OCI-LY7 (cell line): ENCODE measurements around the gene HPSE2. TPM values are rescaled to one million over a fixed set of nuclear protein-coding genes. Genes with fewer than 3 reads are reported as not detected.

Experiments used
- BruUV-seq: library from RNA; stranded (reverse); fragments of 400-500 nt; replicated peaks from 2 replicates; lab custom pipeline; 2021; lab: Mats Ljungman, UMichigan
- CTCF ChIA-PET: fragments of 300-600 bp; sonication (Branson Sonifier 250); formaldehyde crosslinking; loops from one replicate; lab custom pipeline; 2022; ENCODE audit warnings: antibody characterized with exemption; ENCODE audit not compliant: unreplicated experiment; lab: Charles Lee
- POLR2A ChIA-PET: fragments of 300-600 bp; sonication (Branson Sonifier 250); formaldehyde crosslinking; loops from one replicate; lab custom pipeline; 2022; ENCODE audit warnings: antibody characterized with exemption; lab: Charles Lee
- DNase-seq: peaks from one replicate; pipeline ENCODE4 v3.0.0-alpha.2; 2015; ENCODE audit warnings: low spot score
- H2AFZ ChIP-seq: fragments of 200-600 bp; sonication (generic), shearing (Covaris generic); 2 replicates; pipeline ENCODE4 v1.6.1; 2014; ENCODE audit warnings: mild to moderate bottlenecking, antibody characterized with exemption, low read length, moderate library complexity
- H3K27ac ChIP-seq: fragments of 200-600 bp; sonication (generic); 2 replicates; pipeline ENCODE4 v1.5.1; 2014; ENCODE audit warnings: mixed run types, low read depth, mild to moderate bottlenecking, moderate library complexity, low read length, inconsistent platforms; ENCODE audit not compliant: poor library complexity, severe bottlenecking
- H3K36me3 ChIP-seq: fragments of 200-600 bp; sonication (generic); 2 replicates; pipeline ENCODE4 v1.6.1; 2014; ENCODE audit warnings: mild to moderate bottlenecking, antibody characterized with exemption, low read length, moderate library complexity, mixed read lengths; ENCODE audit not compliant: insufficient read depth
- H3K4me1 ChIP-seq: fragments of 200-600 bp; sonication (generic); 2 replicates; pipeline ENCODE4 v1.5.1; 2014; ENCODE audit warnings: mild to moderate bottlenecking, low read length; ENCODE audit not compliant: insufficient read depth, poor library complexity, severe bottlenecking
- H3K4me2 ChIP-seq: fragments of 200-600 bp; sonication (generic); 2 replicates; pipeline ENCODE4 v1.6.1; 2014; ENCODE audit warnings: mild to moderate bottlenecking, low read length
- H3K4me3 ChIP-seq: fragments of 200-600 bp; sonication (generic); 2 replicates; pipeline ENCODE4 v1.5.1; 2014; ENCODE audit warnings: mild to moderate bottlenecking, low read depth, low read length; ENCODE audit not compliant: poor library complexity, severe bottlenecking
- H3K79me2 ChIP-seq: fragments of 200-600 bp; sonication (generic); 2 replicates; pipeline ENCODE4 v1.6.1; 2016; ENCODE audit warnings: low read depth, mild to moderate bottlenecking, low read length, moderate library complexity, mixed read lengths; ENCODE audit not compliant: insufficient read depth
- H3K9me2 ChIP-seq: fragments of 200-600 bp; sonication (generic); 2 replicates; pipeline ENCODE4 v1.6.1; 2016; ENCODE audit warnings: mild to moderate bottlenecking, low read length, mixed read lengths; ENCODE audit not compliant: insufficient read depth
- H3K9me3 ChIP-seq: fragments of 200-600 bp; sonication (generic); 2 replicates; pipeline ENCODE4 v1.6.1; 2014; ENCODE audit warnings: mild to moderate bottlenecking, mixed run types, low read length, mixed read lengths
- H4K20me1 ChIP-seq: fragments of 200-600 bp; sonication (generic); 2 replicates; pipeline ENCODE4 v1.6.1; 2014; ENCODE audit warnings: mild to moderate bottlenecking, antibody characterized with exemption, low read length, moderate library complexity, mixed read lengths; ENCODE audit not compliant: insufficient read depth
- CTCF ChIP-seq: fragments of 200-600 bp; sonication (generic); conservative IDR thresholded peaks from 2 replicates; pipeline ENCODE4 v1.5.1; 2014; ENCODE audit warnings: mild to moderate bottlenecking, antibody characterized with exemption, low read length, moderate library complexity, mixed read lengths
- EZH2phosphoT487 ChIP-seq: fragments of 200-600 bp; sonication (generic); IDR thresholded peaks from 2 replicates; pipeline ENCODE4 v1.6.1; 2018; ENCODE audit warnings: low read depth, borderline replicate concordance, mild to moderate bottlenecking, mixed run types, antibody characterized with exemption, low read length, moderate library complexity, mixed read lengths
- intact Hi-C: fragments of 100-400 bp; cut with micrococcal nuclease; formaldehyde crosslinking; loops from one replicate; pipeline ENCODE4 v1.10.0; 2022; ENCODE audit not compliant: unreplicated experiment
- total RNA-seq, 2 experiments: library from RNA; depleted of rRNA in 1 of 2; stranded (reverse); fragments of >200 nt in 1 of 2; shearing (Covaris generic) in 1 of 2; gene quantifications; 2 replicates each; pipeline ENCODE4 v1.2.3, GENCODE V29; 2014 to 2022

HPSE2 gene
- total RNA-seq, 2 experiments from 2014 or later = not detected

- Histone ChIP-seq H3K27ac (no peak overlapping the region), H3K4me3 (no peak overlapping the region), H3K4me2 (no peak overlapping the region), H2AFZ (no peak overlapping the region), H3K4me1 (no peaks in the 10 kb centered on the region), H3K9me3 (no peaks in the 10 kb centered on the region), H3K79me2 (no peaks in the 10 kb centered on the region), H3K36me3 (no peaks in the 10 kb centered on the region), H4K20me1 (no peaks in the 10 kb centered on the region), H3K9me2 (no peaks in the 10 kb centered on the region)
- CTCF ChIA-PET = no interaction called here
- no peak for DNase-seq
- BruUV-seq = no TSS peak
- POLR2A ChIA-PET = no interaction called here
- TF ChIP-seq EZH2phosphoT487 (no peak), CTCF (no peak)
- intact Hi-C loops = no loop called here
These were observed 435.4 kb downstream of the HPSE2 start for GRCh38 chr10:98800263-98800662.

DNA sequence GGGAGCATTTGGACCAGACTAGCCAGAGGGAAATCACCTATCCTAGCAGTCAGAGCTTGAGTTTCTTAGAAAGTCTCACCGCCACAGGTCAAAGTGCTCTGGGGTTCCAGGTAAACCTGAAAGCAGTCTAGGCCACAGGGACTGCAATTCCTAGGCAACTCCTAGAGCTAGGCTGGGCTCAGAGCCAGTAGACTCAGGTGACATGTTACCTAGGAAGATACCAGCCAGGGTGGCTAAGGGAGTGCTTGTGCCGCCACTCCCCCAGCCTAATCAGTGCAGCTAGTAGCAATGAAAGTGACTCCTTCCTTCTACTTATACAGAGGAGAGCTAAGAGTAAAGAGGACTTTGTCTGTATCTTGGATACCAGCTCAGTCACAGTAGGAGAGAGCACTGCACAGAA, 440.2 kb downstream of the HPSE2 start:
- Histone ChIP-seq H3K9me3 (no peaks in the 10 kb centered on the region), H3K36me3 (no peaks in the 10 kb centered on the region), H3K9me2 (no peaks in the 10 kb centered on the region), H3K4me3 (no peak overlapping the region), H3K27ac (no peak overlapping the region), H3K4me2 (no peak overlapping the region), H4K20me1 (no peaks in the 10 kb centered on the region), H2AFZ (no peak overlapping the region), H3K4me1 (no peaks in the 10 kb centered on the region), H3K79me2 (no peaks in the 10 kb centered on the region)
- intact Hi-C loops = no loop called here
- DNase-seq = no peak
- CTCF ChIA-PET = no interaction called here
- BruUV-seq = no TSS peak
- POLR2A ChIA-PET = no interaction called here
- TF ChIP-seq EZH2phosphoT487 = no peak
- no peak for TF ChIP-seq CTCF

- H3K79me2 ChIP-seq = no peaks in the 10 kb centered on the region
- no peak overlapping the region for H3K4me2 ChIP-seq
- H3K4me3 ChIP-seq = no peak overlapping the region
- H2AFZ ChIP-seq = no peak overlapping the region
- DNase-seq = peak; percentile 1
- POLR2A ChIA-PET = no interaction called here
- H3K9me3 ChIP-seq = no peaks in the 10 kb centered on the region
- no peaks in the 10 kb centered on the region for H4K20me1 ChIP-seq
- CTCF ChIA-PET = no interaction called here
- intact Hi-C loops = no loop called here
- BruUV-seq = no TSS peak
- TF ChIP-seq EZH2phosphoT487 (no peak), CTCF (peak; percentile 72)
- no peaks in the 10 kb centered on the region for H3K36me3 ChIP-seq
- no peak overlapping the region for H3K27ac ChIP-seq
- no peaks in the 10 kb centered on the region for H3K9me2 ChIP-seq
- no peaks in the 10 kb centered on the region for H3K4me1 ChIP-seq
These were observed 444.8 kb downstream of the HPSE2 start for GRCh38 chr10:98790817-98791216.
